ENCODE measurements around the gene SUPT16H. TPM values are rescaled to one million over a fixed set of nuclear protein-coding genes. Genes with fewer than 3 reads are reported as not detected.
"Not testable (repeated sequence)": the region's sequence is repeated elsewhere in the genome, so short reads cannot be mapped to it uniquely, and the experiment has no call there.

SUPT16H gene
- total and polyA plus RNA-seq, 8 donors = 14.8 to 31.6 (median 19.9) TPM

GRCh38 chr14:21382886-21383847, 652 bp downstream of the SUPT16H start:
- WGBS, 2 donors = 0% methylated on average over 39 of the region's 39 CpGs
- intact Hi-C loops (cut with DNase I) = no loop called here
- ATAC-seq = peak; percentile 27 to 64 (median 40)
- Histone ChIP-seq H3K27ac (peak overlapping the region; percentile 62 to 93 (median 82)), H3K9me3 (no peaks in the 10 kb centered on the region), H3K4me1 (peaks cover 6 to 14% (median 10%) of the 10 kb centered on the region in 3 donors), H3K4me3 (peak overlapping the region; percentile 38 to 76 (median 68)), H3K36me3 (peaks cover 0 to 3% (median 0%) of the 10 kb centered on the region in 3 donors), H3K27me3 (no peaks in the 10 kb centered on the region)
- no peak for TF ChIP-seq CTCF (IDR thresholded peaks at IDR 0.05)
- no peak for FAIRE-seq
- DNase-seq = peak in 5 of 6 donors; percentile 19 to 73 (median 36)

DNA sequence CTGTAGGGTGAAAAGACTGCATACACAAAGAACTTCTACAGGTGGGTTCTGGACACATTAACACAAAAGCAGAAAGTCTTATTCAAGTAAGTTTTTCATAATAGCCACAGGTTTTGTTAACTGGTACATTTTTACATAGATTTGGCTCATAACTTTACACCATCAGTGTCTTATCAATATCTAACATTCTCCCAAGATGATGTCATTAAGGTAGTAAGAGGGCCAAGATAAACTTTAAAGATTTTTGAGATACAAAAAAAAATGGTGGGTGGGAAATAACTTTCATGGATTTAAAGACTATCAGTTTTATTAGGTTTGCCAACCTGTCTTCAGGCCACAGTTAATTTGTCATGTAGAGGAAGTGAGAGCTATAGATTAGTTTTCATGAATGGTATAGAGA, 1.7 kb downstream of the SUPT16H start:
- TF ChIP-seq CTCF (IDR thresholded peaks at IDR 0.05) = no peak
- H3K9me3 ChIP-seq = no peaks in the 10 kb centered on the region
- intact Hi-C loops (cut with DNase I) = no loop called here
- no peak overlapping the region for H3K27ac ChIP-seq
- H3K27me3 ChIP-seq = no peaks in the 10 kb centered on the region
- H3K36me3 ChIP-seq = no peaks in the 10 kb centered on the region
- H3K4me1 ChIP-seq = peaks cover 6 to 14% (median 10%) of the 10 kb centered on the region in 3 donors
- no peak overlapping the region for H3K4me3 ChIP-seq
- ATAC-seq (no peak), DNase-seq (no peak), FAIRE-seq (no peak)

GRCh38 chr14:21379338-21379737, 4.5 kb downstream of the SUPT16H start:
- Histone ChIP-seq H3K9me3 (no peaks in the 10 kb centered on the region), H3K36me3 (no peaks in the 10 kb centered on the region), H3K27me3 (no peaks in the 10 kb centered on the region), H3K27ac (no peak overlapping the region), H3K4me3 (no peak overlapping the region), H3K4me1 (peaks cover 6 to 14% (median 10%) of the 10 kb centered on the region in 3 donors)
- FAIRE-seq (no peak), DNase-seq (no peak), ATAC-seq (no peak)
- 92 to 96% methylated on average over 6 of the region's 6 CpGs for WGBS, 2 donors
- intact Hi-C loops (cut with DNase I) = no loop called here
- TF ChIP-seq CTCF (IDR thresholded peaks at IDR 0.05) = no peak

GRCh38 chr14:21373980-21374379, 9.8 kb downstream of the SUPT16H start:
- no peaks in the 10 kb centered on the region for H3K27me3 ChIP-seq
- no peak overlapping the region for H3K27ac ChIP-seq
- H3K4me1 ChIP-seq = no peaks in the 10 kb centered on the region
- TF ChIP-seq CTCF (IDR thresholded peaks at IDR 0.05) = no peak
- FAIRE-seq (no peak), DNase-seq (no peak), ATAC-seq (no peak)
- 91 to 98% methylated on average over 1 of the region's 1 CpG for WGBS, 2 donors
- H3K36me3 ChIP-seq = peaks cover 0 to 15% (median 5%) of the 10 kb centered on the region in 3 donors
- intact Hi-C loops (cut with DNase I) = no loop called here
- no peak overlapping the region for H3K4me3 ChIP-seq
- no peaks in the 10 kb centered on the region for H3K9me3 ChIP-seq

GRCh38 chr14:21372814-21373213, 11.0 kb downstream of the SUPT16H start:
- H3K4me1 ChIP-seq; H3K4me3 ChIP-seq; H3K9me3 ChIP-seq; ATAC-seq; DNase-seq; H3K27me3 ChIP-seq; H3K27ac ChIP-seq; intact Hi-C loops (cut with DNase I); FAIRE-seq: not testable (repeated sequence)
- WGBS, 2 donors = 95 to 100% methylated on average over 1 of the region's 1 CpG
- H3K36me3 ChIP-seq = peaks cover 0 to 27% (median 5%) of the 10 kb centered on the region in 3 donors
